GM19395 (cell line): ENCODE results near the gene EPOP.
"Not testable (repeated sequence)": the region's sequence is repeated elsewhere in the genome, so short reads cannot be mapped to it uniquely, and the experiment has no call there.

Experiments used
- ATAC-seq: cut with Tn5 transposase; IDR thresholded peaks from one replicate; pipeline ENCODE4 v1.9.1; 2021; ENCODE audit warnings: mild to moderate bottlenecking, moderate library complexity; ENCODE audit not compliant: unreplicated experiment

The EPOP gene

GRCh38 chr17:38653679-38654078 lies 21.1 kb downstream of the EPOP start:
- no peak for ATAC-seq

GRCh38 chr17:38653230-38653629 lies 21.5 kb downstream of the EPOP start:
- ATAC-seq, result no peak

- ATAC-seq, result not testable (repeated sequence)
Measured at GRCh38 chr17:38650653-38651173, 24.0 kb downstream of the EPOP start.

GRCh38 chr17:38637951-38638350 lies 36.8 kb downstream of the EPOP start:
- no peak for ATAC-seq

- no peak for ATAC-seq
Measured at GRCh38 chr17:38636054-38636453, 38.7 kb downstream of the EPOP start.

GRCh38 chr17:38632334-38632733 lies 42.4 kb downstream of the EPOP start:
- ATAC-seq, result no peak

GRCh38 chr17:38628441-38628840 lies 46.3 kb downstream of the EPOP start:
- no peak for ATAC-seq

- ATAC-seq, result no peak
Measured at GRCh38 chr17:38627957-38628356, 46.8 kb downstream of the EPOP start.

GRCh38 chr17:38626606-38627226 lies 48.0 kb downstream of the EPOP start:
- ATAC-seq, result not testable (repeated sequence)

- ATAC-seq, result no peak
Measured at GRCh38 chr17:38625482-38625881, 49.3 kb downstream of the EPOP start.

GRCh38 chr17:38624782-38625355 lies 49.9 kb downstream of the EPOP start:
- not testable (repeated sequence) for ATAC-seq
